B cell (primary cell): ENCODE data around the gene CTIF. TPM values are rescaled to one million over a fixed set of nuclear protein-coding genes. Genes with fewer than 3 reads are reported as not detected.
A peak's percentile ranks its signal among the peaks of the same experiment; 100 is the strongest.

Source experiments
- ATAC-seq: fragments of 200-7000 bp; cut with Tn5 transposase; one replicate; pipeline ENCODE4 v1.10.0; 2021; ENCODE audit warnings: low read depth, mild to moderate bottlenecking, moderate number of reproducible peaks, moderate library complexity
- CTCF ChIA-PET: fragments of 350-600 bp; sonication (Branson Sonifier 250); formaldehyde crosslinking; loops from one replicate; lab custom pipeline; 2021; ENCODE audit warnings: antibody characterized with exemption, inconsistent platforms; lab: Charles Lee
- POLR2A ChIA-PET: fragments of 350-600 bp; sonication (Branson Sonifier 250); formaldehyde crosslinking; loops from one replicate; lab custom pipeline; 2021; ENCODE audit warnings: antibody characterized with exemption; lab: Charles Lee
- DNase-seq: peaks from one replicate; pipeline ENCODE4 v3.0.0; 2013
- H2AFZ ChIP-seq: 2 replicates; pipeline ENCODE4 v1.6.1; 2012; ENCODE audit warnings: mild to moderate bottlenecking, low read depth, low read length; ENCODE audit not compliant: insufficient read depth, poor library complexity, severe bottlenecking
- H3K27ac ChIP-seq, 2 donors: 1 replicate in 1 of 2; 2 replicates in 1 of 2; pipeline ENCODE4 v1.5.1; 2012 to 2013; ENCODE audit warnings: low read length in 2 of 2, mild to moderate bottlenecking in 2 of 2, moderate library complexity in 1 of 2
- H3K27me3 ChIP-seq, 4 experiments: fragments of 200-600 bp in 1 of 4; sonication (generic) in 1 of 4; replicated peaks in 1 of 4; 1 replicate in 2 of 4; 2 replicates in 2 of 4; pipeline versions ENCODE4 v1.6.1 to v1.7.0; 2013 to 2016; ENCODE audit warnings: low read length in 3 of 4, mild to moderate bottlenecking in 2 of 4, mixed read lengths in 1 of 4, moderate library complexity in 1 of 4; ENCODE audit not compliant: insufficient read depth in 4 of 4, control insufficient read depth in 3 of 4; ENCODE audit errors: control extremely low read depth in 1 of 4
- H3K36me3 ChIP-seq, 2 experiments: replicated peaks in 1 of 2; 1 replicate in 1 of 2; 2 replicates in 1 of 2; pipeline versions ENCODE4 v1.6.1 to v1.7.1; 2013; ENCODE audit warnings: low read length in 1 of 2; ENCODE audit not compliant: insufficient read depth in 2 of 2, control insufficient read depth in 1 of 2; ENCODE audit errors: control extremely low read depth in 1 of 2, extremely low read depth in 1 of 2
- H3K4me1 ChIP-seq, 2 donors: fragments of 200-600 bp in 1 of 2; sonication (generic) in 1 of 2; 1 replicate in 1 of 2; 2 replicates in 1 of 2; pipeline versions ENCODE4 v1.5.1 to v1.6.1; 2013 to 2017; ENCODE audit warnings: low read length in 2 of 2; ENCODE audit not compliant: control insufficient read depth in 2 of 2, insufficient read depth in 2 of 2
- H3K4me2 ChIP-seq: replicated peaks from 2 replicates; pipeline ENCODE3; 2012; ENCODE audit warnings: mild to moderate bottlenecking, low read depth, low read length; ENCODE audit not compliant: poor library complexity, severe bottlenecking
- H3K4me3 ChIP-seq, 5 experiments: fragments of 200-600 bp in 1 of 5; sonication (generic) in 1 of 5; 1 replicate in 3 of 5; 2 replicates in 2 of 5; pipeline versions ENCODE4 v1.5.1 to v1.7.0; 2011 to 2016; ENCODE audit warnings: low read length in 4 of 5, mild to moderate bottlenecking in 4 of 5, low read depth in 2 of 5, control low read depth in 1 of 5, moderate library complexity in 1 of 5; ENCODE audit not compliant: insufficient read depth in 1 of 5; ENCODE audit errors: control extremely low read depth in 1 of 5, extremely low read depth in 1 of 5
- H3K79me2 ChIP-seq: fragments of 200-600 bp; sonication (generic); one replicate; pipeline ENCODE4 v1.6.0; 2016; ENCODE audit warnings: low read length; ENCODE audit not compliant: control insufficient read depth, insufficient read depth
- H3K9ac ChIP-seq: fragments of 200-600 bp; sonication (generic); 2 replicates; pipeline ENCODE4 v1.6.1; 2017; ENCODE audit warnings: mild to moderate bottlenecking, low read length, moderate library complexity
- H3K9me3 ChIP-seq, 3 donors: one replicate each; pipeline versions ENCODE4 v1.6.1 to v1.7.1; 2013; ENCODE audit warnings: low read length in 2 of 3; ENCODE audit not compliant: control insufficient read depth in 2 of 3, insufficient read depth in 1 of 3; ENCODE audit errors: control extremely low read depth in 1 of 3
- H4K20me1 ChIP-seq: 2 replicates; pipeline ENCODE4 v1.6.0; 2012; ENCODE audit warnings: mild to moderate bottlenecking, low read length; ENCODE audit not compliant: insufficient read depth, control insufficient read depth, poor library complexity, severe bottlenecking
- H3K27ac Mint-ChIP-seq: one replicate; pipeline ENCODE4 v1.8.0; 2021; ENCODE audit warnings: mixed read lengths
- H3K27me3 Mint-ChIP-seq: one replicate; pipeline ENCODE4 v1.8.0; 2021; ENCODE audit warnings: mixed read lengths
- H3K4me1 Mint-ChIP-seq: one replicate; pipeline ENCODE4 v1.8.0; 2021; ENCODE audit warnings: mixed read lengths
- H3K4me3 Mint-ChIP-seq: one replicate; pipeline ENCODE4 v1.8.0; 2021; ENCODE audit warnings: mixed read lengths
- H3K9me3 Mint-ChIP-seq: one replicate; pipeline ENCODE4 v1.8.0; 2022; ENCODE audit warnings: mixed read lengths; ENCODE audit not compliant: insufficient read depth
- EZH2 ChIP-seq: IDR thresholded peaks from 2 replicates; pipeline ENCODE4 v1.6.1; 2012; ENCODE audit warnings: borderline replicate concordance, low read depth, mild to moderate bottlenecking, moderate library complexity, low read length; ENCODE audit not compliant: insufficient read depth, poor library complexity, severe bottlenecking
- WGBS: methylation state at CpG from one replicate; pipeline ENCODE4 v1.1.5; 2013; ENCODE audit warnings: missing lambda C conversion rate; ENCODE audit not compliant: insufficient coverage; 5-methylcytosine and 5-hydroxymethylcytosine counted together
- intact Hi-C: fragments of 100-400 bp; cut with micrococcal nuclease; formaldehyde crosslinking; loops from one replicate; pipeline ENCODE4 v1.10.0; 2022
- polyA plus RNA-seq: library from polyadenylated mRNA; depleted of rRNA; stranded (reverse); fragments of >200 nt; gene quantifications from 2 replicates; pipeline ENCODE4 v1.2.3, GENCODE V29; 2012
- total RNA-seq, 2 donors: library from RNA; stranded (reverse); fragments of 120-200 nt in 1 of 2; gene quantifications; 1 replicate in 1 of 2; 2 replicates in 1 of 2; pipeline versions ENCODE4 v1.2.3 to v1.2.4, GENCODE V29; 2013 to 2022
- TF ChIP-seq, protein P1 (sequence below): fragments of 200-600 bp; IDR thresholded peaks from one replicate; pipeline ENCODE4 v1.8.0; 2022; ENCODE audit warnings: antibody characterized with exemption, mild to moderate bottlenecking

Gene CTIF
- total and polyA plus RNA-seq, 2 donors (not counting 1 experiment from before 2014, with no cell fraction given) = 3.6 to 16.2 TPM

DNA sequence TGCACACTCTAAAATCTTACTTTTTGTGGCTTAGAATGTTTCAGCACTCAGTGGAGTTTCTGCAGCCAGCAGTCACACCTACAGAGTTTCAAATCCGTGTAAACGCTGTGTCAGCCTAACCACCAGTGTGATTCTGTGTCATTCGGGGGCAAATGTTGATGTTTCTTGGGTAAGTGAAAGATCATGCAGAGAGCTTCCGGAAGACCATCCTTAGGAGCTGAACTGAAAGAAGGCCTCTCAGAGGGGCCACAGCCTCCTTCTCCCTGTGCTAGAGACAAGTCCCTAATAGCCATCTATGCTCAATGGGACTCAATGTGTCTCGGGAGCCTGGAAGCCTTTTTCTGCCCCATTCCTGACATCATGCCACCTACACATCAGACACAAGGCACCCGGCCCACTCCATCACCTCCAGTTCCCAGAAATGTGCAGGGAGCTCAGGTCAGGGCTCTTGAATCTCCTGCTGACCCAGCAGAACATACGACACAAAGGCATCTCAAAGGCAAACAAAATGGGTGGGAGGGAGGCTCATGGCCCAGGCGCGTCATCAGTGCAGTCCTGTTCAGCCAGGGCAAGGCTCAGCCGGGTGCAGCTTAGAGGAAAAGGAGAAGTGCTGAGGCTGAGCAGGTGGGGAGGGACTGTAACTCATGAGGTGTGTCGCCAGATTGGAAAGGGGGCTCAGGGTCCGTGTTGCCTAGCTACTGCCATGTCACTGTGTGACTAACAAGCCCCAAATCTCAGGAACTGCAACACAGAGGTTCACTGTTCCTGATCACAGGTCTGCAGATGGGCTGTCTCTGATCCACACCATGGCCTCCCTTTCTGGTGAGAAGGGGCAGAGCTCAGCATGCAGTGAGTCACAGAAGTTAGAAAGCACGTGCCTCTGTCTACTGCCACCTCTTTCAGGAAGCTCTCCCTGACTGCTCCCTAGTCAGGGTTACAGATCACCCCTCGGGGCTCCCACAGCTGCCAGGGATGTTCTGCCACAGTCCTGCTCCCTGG, 329.9 kb downstream of the CTIF start:
- intact Hi-C loops = loop anchor here (1.0 to 2.0 kb wide), 5 partner anchors 34 to 84 kb away; no protein-coding TSS in a partner anchor
- H3K27me3 Mint-ChIP-seq = no peaks in the 10 kb centered on the region
- peaks cover 17% of the 10 kb centered on the region for H3K4me1 Mint-ChIP-seq
- H3K27ac ChIP-seq = peak overlapping the region; percentile 67 to 78
- H2AFZ ChIP-seq = peak overlapping the region; percentile 72
- no peaks in the 10 kb centered on the region for H3K79me2 ChIP-seq
- H3K36me3 ChIP-seq = no peaks in the 10 kb centered on the region
- H3K4me3 Mint-ChIP-seq = peak overlapping the region; percentile 51
- peak overlapping the region; percentile 58 for H3K4me2 ChIP-seq
- peak overlapping the region; percentile 94 for H3K27ac Mint-ChIP-seq
- POLR2A ChIA-PET = interaction anchor here (0.8 to 1.2 kb wide), 4 partner anchors 34 to 618 kb away, joined by 3 to 7 read pairs (median 4); no protein-coding TSS in a partner anchor
- peaks cover 17 to 26% of the 10 kb centered on the region in 2 donors for H3K4me1 ChIP-seq
- peak overlapping the region; percentile 21 for H3K9ac ChIP-seq
- TF ChIP-seq EZH2 = no peak
- TF ChIP-seq, protein P1, sequence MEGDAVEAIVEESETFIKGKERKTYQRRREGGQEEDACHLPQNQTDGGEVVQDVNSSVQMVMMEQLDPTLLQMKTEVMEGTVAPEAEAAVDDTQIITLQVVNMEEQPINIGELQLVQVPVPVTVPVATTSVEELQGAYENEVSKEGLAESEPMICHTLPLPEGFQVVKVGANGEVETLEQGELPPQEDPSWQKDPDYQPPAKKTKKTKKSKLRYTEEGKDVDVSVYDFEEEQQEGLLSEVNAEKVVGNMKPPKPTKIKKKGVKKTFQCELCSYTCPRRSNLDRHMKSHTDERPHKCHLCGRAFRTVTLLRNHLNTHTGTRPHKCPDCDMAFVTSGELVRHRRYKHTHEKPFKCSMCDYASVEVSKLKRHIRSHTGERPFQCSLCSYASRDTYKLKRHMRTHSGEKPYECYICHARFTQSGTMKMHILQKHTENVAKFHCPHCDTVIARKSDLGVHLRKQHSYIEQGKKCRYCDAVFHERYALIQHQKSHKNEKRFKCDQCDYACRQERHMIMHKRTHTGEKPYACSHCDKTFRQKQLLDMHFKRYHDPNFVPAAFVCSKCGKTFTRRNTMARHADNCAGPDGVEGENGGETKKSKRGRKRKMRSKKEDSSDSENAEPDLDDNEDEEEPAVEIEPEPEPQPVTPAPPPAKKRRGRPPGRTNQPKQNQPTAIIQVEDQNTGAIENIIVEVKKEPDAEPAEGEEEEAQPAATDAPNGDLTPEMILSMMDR = no peak
- 17% methylated on average over 8 of the region's 14 CpGs for WGBS
- CTCF ChIA-PET = interaction anchor here (0.9 to 1.2 kb wide), 4 partner anchors 13 to 174 kb away, joined by 3 to 4 read pairs (median 4); no protein-coding TSS in a partner anchor
- no peak overlapping the region for H3K4me3 ChIP-seq
- peak; percentile 94 for DNase-seq
- ATAC-seq = peak; percentile 94
- H3K27me3 ChIP-seq = no peaks in the 10 kb centered on the region
- H3K9me3 Mint-ChIP-seq = no peaks in the 10 kb centered on the region
- H3K9me3 ChIP-seq = peaks cover 0 to 15% (median 7%) of the 10 kb centered on the region in 3 donors
- no peaks in the 10 kb centered on the region for H4K20me1 ChIP-seq
